WERI-Rb-1 (cell line): ENCODE data around the gene MTUS2.
"Not testable (repeated sequence)": the region's sequence is repeated elsewhere in the genome, so short reads cannot be mapped to it uniquely, and the experiment has no call there.

Experiments
- DNase-seq: peaks from one replicate; pipeline ENCODE4 v3.0.0-alpha.2; 2020
- H3K27ac ChIP-seq: fragments of 250-450 bp; sonication (Bioruptor Pico); 2 replicates; pipeline ENCODE4 v1.5.1; 2020; ENCODE audit warnings: mild to moderate bottlenecking, moderate library complexity
- H3K27me3 ChIP-seq: fragments of 250-450 bp; sonication (Bioruptor Pico); 2 replicates; pipeline ENCODE4 v1.5.1; 2021; ENCODE audit warnings: mild to moderate bottlenecking, low read depth, moderate library complexity; ENCODE audit not compliant: insufficient read depth, severe bottlenecking
- H3K36me3 ChIP-seq: fragments of 250-450 bp; sonication (Bioruptor Pico); 2 replicates; pipeline ENCODE4 v1.5.1; 2020; ENCODE audit warnings: mild to moderate bottlenecking, moderate library complexity
- H3K4me3 ChIP-seq: 2 replicates; pipeline ENCODE4 v1.5.1; 2011; ENCODE audit warnings: low read depth, mild to moderate bottlenecking, control low read depth, low read length
- H3K9me3 ChIP-seq: fragments of 250-450 bp; sonication (Bioruptor Pico); 2 replicates; pipeline ENCODE4 v1.5.1; 2021; ENCODE audit warnings: mild to moderate bottlenecking, moderate library complexity; ENCODE audit not compliant: severe bottlenecking
- TF ChIP-seq, protein P1 (sequence below): IDR thresholded peaks from 2 replicates; pipeline ENCODE4 v1.5.1; 2011; ENCODE audit warnings: low read depth, mild to moderate bottlenecking, control low read depth, inconsistent platforms, low read length

The MTUS2 gene

DNA sequence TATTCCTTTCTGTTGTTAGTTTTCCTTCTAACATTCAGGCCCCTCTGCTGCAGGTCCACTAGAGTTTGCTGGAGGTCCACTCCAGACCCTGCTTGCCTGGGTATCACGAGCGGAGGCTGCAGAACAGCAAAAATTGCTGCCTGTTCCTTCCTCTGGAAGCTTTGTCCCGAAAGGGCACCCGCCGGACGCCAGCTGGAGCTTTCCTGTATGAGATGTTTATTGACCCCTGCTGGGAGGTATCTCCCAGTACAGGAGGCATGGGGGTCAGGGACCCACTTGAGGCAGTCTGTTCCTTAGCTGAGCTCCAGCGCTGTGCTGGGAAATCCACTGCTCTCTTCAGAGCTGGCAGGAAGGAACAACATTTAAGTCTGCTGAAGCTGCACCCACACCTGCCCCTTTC is 516.2 kb downstream of the MTUS2 start:
- no peak overlapping the region for H3K27ac ChIP-seq
- no peaks in the 10 kb centered on the region for H3K9me3 ChIP-seq
- H3K4me3 ChIP-seq, result no peak overlapping the region
- peaks cover 2% of the 10 kb centered on the region for H3K27me3 ChIP-seq
- TF ChIP-seq, protein P1, sequence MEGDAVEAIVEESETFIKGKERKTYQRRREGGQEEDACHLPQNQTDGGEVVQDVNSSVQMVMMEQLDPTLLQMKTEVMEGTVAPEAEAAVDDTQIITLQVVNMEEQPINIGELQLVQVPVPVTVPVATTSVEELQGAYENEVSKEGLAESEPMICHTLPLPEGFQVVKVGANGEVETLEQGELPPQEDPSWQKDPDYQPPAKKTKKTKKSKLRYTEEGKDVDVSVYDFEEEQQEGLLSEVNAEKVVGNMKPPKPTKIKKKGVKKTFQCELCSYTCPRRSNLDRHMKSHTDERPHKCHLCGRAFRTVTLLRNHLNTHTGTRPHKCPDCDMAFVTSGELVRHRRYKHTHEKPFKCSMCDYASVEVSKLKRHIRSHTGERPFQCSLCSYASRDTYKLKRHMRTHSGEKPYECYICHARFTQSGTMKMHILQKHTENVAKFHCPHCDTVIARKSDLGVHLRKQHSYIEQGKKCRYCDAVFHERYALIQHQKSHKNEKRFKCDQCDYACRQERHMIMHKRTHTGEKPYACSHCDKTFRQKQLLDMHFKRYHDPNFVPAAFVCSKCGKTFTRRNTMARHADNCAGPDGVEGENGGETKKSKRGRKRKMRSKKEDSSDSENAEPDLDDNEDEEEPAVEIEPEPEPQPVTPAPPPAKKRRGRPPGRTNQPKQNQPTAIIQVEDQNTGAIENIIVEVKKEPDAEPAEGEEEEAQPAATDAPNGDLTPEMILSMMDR, result no peak
- DNase-seq, result no peak
- H3K36me3 ChIP-seq, result no peaks in the 10 kb centered on the region

DNA sequence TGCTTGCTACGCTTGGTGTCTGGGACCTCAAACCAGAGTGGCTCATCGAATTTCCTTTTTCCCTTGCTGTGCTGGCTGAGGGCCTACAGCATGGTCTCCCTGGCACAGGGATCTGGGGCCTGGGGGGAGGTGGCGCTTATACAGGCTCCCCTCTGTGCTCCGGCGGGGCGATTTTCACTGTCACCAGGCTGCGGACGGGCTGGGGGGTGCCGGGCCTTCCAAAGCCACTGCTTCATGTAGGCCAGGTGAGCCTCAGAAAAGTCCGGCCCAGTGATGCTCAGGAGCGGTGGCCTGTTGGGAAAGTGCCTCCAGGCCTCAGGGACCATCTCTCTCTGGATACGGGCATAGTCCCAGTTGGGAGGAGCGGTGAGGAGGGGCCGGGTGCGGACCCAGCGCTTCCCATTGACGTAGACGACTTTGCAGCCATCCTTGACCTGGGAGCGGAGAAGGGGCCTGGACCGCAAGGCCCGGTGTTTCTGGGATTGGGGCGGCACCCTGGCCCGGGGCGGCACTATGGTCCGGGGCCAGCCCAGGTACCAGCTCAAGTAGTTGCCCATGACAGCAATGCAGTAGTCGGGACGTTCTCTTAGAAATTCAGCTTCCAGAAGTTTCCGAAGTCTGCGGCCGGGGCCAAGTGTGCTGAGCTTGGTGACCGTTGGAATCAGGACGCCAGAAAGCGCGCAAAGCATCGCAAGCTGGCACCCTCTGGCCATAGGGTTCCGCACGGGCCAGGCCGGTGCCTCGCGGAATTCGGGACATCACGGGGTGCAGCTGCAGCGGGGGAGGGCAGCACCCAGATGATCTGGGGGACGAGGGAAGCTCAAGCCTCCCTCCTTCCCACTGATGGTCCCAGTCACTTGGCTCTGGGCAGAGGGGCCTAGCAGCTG is 519.5 kb downstream of the MTUS2 start:
- Histone ChIP-seq H3K27ac (no peak overlapping the region), H3K4me3 (no peak overlapping the region), H3K36me3 (no peaks in the 10 kb centered on the region), H3K27me3 (no peaks in the 10 kb centered on the region), H3K9me3 (no peaks in the 10 kb centered on the region)
- DNase-seq, result no peak
- TF ChIP-seq, protein P1, result no peak

DNA sequence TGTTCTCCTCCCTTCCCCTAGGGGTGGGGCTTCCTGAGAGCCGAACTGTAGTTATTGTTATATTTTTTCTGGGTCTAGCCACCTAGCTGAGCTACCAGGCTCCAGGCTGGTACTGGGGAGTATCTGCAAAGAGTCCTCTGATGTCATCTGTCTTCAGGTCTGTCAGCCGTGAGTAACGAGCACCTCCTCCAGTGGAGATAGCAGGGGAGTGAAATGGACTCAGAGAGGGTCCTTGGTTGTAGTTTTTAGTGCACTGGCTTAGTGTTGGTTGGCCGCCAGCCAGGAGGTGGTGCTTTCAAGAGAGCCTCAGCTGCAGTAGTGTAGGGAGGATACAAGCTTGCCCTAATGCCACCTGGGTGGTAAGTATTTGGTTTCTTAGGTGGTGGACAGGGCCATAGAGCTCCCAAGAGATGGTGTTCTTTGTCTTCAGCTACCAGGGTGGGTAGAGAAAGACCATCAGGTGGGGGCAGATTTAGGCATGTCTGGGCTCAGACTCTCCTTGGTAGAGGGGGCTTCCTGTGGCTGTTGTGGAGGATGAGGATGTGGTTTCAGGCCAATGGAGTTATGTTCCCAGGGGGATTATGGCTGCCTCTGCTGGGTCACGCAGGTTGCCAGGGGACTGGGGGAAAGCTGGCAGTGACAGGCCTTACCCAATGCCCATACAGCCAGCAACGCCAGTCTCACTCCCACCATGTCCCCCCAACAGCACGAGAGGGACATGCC is 525.9 kb downstream of the MTUS2 start:
- H3K27me3 ChIP-seq, H3K27ac ChIP-seq, H3K9me3 ChIP-seq, DNase-seq, H3K36me3 ChIP-seq, H3K4me3 ChIP-seq: not testable (repeated sequence)

DNA sequence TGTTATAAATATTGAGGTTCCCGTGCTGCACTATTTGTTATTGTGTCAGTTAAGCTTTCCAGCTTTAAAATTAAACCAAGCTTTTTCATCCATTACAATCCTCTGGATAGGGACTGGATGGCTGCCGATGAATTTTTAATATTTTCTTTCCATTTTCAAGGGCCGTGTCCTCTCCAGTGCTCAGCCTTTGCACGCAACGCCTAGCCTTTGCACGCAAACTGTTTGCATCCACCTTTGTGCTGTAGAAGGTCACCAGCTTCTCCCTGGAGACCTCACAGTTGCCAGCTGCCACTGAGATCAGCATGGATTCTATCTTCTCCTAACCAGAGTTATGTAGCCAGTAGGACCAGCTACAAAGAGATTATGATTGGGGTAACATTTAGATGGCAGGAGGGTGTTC is 534.9 kb downstream of the MTUS2 start:
- no peak for DNase-seq
- Histone ChIP-seq H3K36me3 (no peaks in the 10 kb centered on the region), H3K4me3 (no peak overlapping the region), H3K9me3 (no peaks in the 10 kb centered on the region), H3K27ac (no peak overlapping the region), H3K27me3 (peaks cover 7% of the 10 kb centered on the region)
- TF ChIP-seq, protein P1, result no peak

DNA sequence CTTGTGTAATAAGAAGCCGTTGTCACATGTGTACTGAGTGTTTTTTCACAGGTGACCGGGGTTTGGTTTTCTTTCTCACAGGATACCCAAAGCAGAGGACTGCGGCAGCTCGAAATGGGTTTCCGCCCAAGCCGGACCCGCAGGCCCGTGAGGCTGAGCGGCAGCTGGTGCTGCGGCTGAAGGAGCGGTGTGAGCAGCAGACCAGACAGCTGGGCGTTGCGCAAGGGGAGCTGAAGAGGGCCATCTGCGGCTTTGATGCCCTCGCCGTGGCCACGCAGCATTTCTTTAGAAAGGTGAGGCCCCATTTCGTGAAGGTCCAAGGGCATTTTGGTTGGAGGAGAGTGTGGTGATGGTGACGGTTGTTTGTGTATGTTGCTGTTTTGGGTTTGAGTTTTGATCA is 539.0 kb downstream of the MTUS2 start:
- peaks cover 8% of the 10 kb centered on the region for H3K27me3 ChIP-seq
- TF ChIP-seq, protein P1, result no peak
- no peaks in the 10 kb centered on the region for H3K36me3 ChIP-seq
- H3K4me3 ChIP-seq, result no peak overlapping the region
- H3K27ac ChIP-seq, result no peak overlapping the region
- DNase-seq, result no peak
- H3K9me3 ChIP-seq, result no peaks in the 10 kb centered on the region

DNA sequence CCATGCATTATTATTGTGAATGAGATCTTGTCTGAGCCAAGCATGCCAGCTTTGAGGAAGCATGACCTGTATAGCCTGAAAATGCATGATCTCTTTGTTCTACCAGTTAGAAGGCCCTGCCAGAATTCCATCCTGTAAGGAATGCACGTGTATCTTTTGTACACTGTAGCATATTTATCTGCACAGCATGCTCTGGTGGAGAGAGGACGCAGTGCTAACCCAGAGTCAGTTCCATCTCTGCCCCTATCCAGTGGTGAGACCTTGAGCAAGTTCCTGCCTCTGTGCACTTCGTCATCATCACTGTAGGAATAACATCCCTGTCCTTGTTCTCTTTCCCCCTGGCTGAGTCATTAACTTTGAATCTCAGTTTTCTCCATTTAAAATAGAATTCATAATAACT is 541.6 kb downstream of the MTUS2 start:
- no peak for DNase-seq
- no peak overlapping the region for H3K4me3 ChIP-seq
- no peak overlapping the region for H3K27ac ChIP-seq
- TF ChIP-seq, protein P1, result no peak
- H3K9me3 ChIP-seq, result no peaks in the 10 kb centered on the region
- peaks cover 8% of the 10 kb centered on the region for H3K27me3 ChIP-seq
- H3K36me3 ChIP-seq, result no peaks in the 10 kb centered on the region
